Panc1 (cell line): ENCODE data around the gene NPTXR.

Experiments
- POLR2AphosphoS5 ChIP-seq: IDR thresholded peaks from 2 replicates; pipeline ENCODE4 v1.6.1; 2012; ENCODE audit warnings: mild to moderate bottlenecking, low read depth, low read length, moderate library complexity
- TF ChIP-seq, protein P1 (sequence below): fragments of 450-650 bp; IDR thresholded peaks from 2 replicates; pipeline ENCODE4 v1.5.1; 2017; ENCODE audit warnings: mild to moderate bottlenecking

DNA sequence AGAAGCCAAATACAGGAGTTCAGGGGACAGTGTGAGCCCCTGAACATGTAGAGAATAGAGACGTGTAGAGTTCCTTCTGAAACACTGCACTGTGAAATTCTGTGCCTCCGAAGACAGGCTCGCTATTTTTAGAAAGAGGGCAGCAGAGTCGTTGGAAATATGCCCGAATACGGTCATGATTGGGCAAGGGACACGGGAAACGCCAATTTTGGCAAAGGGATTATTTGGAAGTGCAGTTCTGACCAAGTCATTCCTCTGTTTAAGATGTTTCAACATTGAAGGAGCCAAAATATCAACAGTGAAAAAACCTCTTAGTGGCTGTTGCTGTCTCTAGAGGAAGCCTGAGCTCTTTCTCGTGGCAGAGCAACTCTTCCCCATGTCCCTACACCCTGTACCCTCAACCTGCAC, 37.6 kb upstream of the NPTXR start:
- TF ChIP-seq, protein P1, sequence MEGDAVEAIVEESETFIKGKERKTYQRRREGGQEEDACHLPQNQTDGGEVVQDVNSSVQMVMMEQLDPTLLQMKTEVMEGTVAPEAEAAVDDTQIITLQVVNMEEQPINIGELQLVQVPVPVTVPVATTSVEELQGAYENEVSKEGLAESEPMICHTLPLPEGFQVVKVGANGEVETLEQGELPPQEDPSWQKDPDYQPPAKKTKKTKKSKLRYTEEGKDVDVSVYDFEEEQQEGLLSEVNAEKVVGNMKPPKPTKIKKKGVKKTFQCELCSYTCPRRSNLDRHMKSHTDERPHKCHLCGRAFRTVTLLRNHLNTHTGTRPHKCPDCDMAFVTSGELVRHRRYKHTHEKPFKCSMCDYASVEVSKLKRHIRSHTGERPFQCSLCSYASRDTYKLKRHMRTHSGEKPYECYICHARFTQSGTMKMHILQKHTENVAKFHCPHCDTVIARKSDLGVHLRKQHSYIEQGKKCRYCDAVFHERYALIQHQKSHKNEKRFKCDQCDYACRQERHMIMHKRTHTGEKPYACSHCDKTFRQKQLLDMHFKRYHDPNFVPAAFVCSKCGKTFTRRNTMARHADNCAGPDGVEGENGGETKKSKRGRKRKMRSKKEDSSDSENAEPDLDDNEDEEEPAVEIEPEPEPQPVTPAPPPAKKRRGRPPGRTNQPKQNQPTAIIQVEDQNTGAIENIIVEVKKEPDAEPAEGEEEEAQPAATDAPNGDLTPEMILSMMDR = no peak
- no peak for TF ChIP-seq POLR2AphosphoS5
